Left ventricle myocardium superior (tissue), 1 donor: ENCODE results near the gene TUFM. TPM values are rescaled to one million over a fixed set of nuclear protein-coding genes. Genes with fewer than 3 reads are reported as not detected.
"Not testable (repeated sequence)": the region's sequence is repeated elsewhere in the genome, so short reads cannot be mapped to it uniquely, and the experiment has no call there.

ENCODE experiments used
- ATAC-seq: fragments of 200-7000 bp; cut with Tn5 transposase; one replicate; pipeline ENCODE4 v1.9.1; 2020; ENCODE audit warnings: mild to moderate bottlenecking, moderate library complexity
- DNase-seq: peaks from one replicate; pipeline ENCODE4 v3.0.0-alpha.2; 2020
- intact Hi-C: fragments of 100-400 bp; cut with micrococcal nuclease; formaldehyde crosslinking; loops from one replicate; pipeline ENCODE4 v1.11.0; 2022
- total RNA-seq: library from RNA; stranded (reverse); fragmentation: NEBNext Ultra II Directional; extraction: Animal tissue kit (Norgen Biotek cat#: 25700); gene quantifications from one replicate; pipeline ENCODE4 v1.2.1, GENCODE V29; 2021
- donor health status: DM: no; HTN: yes; CAD: no; lungs with severe emphysema.

TUFM gene
- total RNA-seq, 1 donor from 2014 or later = 254 TPM

- DNase-seq (no peak), ATAC-seq (no peak)
- intact Hi-C loops = no loop called here
These were observed 31.0 kb upstream of the TUFM start for GRCh38 chr16:28876973-28877654.

GRCh38 chr16:28876019-28876659 is 30.0 kb upstream of the TUFM start:
- intact Hi-C loops = no loop called here
- ATAC-seq = no peak
- no peak for DNase-seq

- ATAC-seq = no peak
- DNase-seq = no peak
- intact Hi-C loops = no loop called here
These were observed 29.2 kb upstream of the TUFM start for GRCh38 chr16:28875134-28876018.

GRCh38 chr16:28874406-28874805 is 28.3 kb upstream of the TUFM start:
- ATAC-seq = no peak
- no peak for DNase-seq
- intact Hi-C loops = no loop called here

- intact Hi-C loops = no loop called here
- DNase-seq = no peak
- peak; percentile 39 for ATAC-seq
These were observed 27.5 kb upstream of the TUFM start for GRCh38 chr16:28873543-28874201.

- ATAC-seq (no peak), DNase-seq (no peak)
- intact Hi-C loops = no loop called here
These were observed 26.8 kb upstream of the TUFM start for GRCh38 chr16:28872952-28873351.

- ATAC-seq (no peak), DNase-seq (no peak)
- intact Hi-C loops = no loop called here
These were observed 23.1 kb upstream of the TUFM start for GRCh38 chr16:28869201-28869600.

GRCh38 chr16:28867646-28868045 is 21.5 kb upstream of the TUFM start:
- intact Hi-C loops, DNase-seq, ATAC-seq: not testable (repeated sequence)

GRCh38 chr16:28867241-28867640 is 21.1 kb upstream of the TUFM start:
- no peak for DNase-seq
- no peak for ATAC-seq
- intact Hi-C loops = no loop called here

- no peak for DNase-seq
- intact Hi-C loops = no loop called here
- ATAC-seq = no peak
These were observed 20.3 kb upstream of the TUFM start for GRCh38 chr16:28866454-28866804.

- DNase-seq (no peak), ATAC-seq (no peak)
- intact Hi-C loops = no loop called here
These were observed 19.7 kb upstream of the TUFM start for GRCh38 chr16:28865722-28866453.

- ATAC-seq = no peak
- no peak for DNase-seq
- intact Hi-C loops = no loop called here
These were observed 19.0 kb upstream of the TUFM start for GRCh38 chr16:28865001-28865688.

GRCh38 chr16:28863929-28864793 is 18.0 kb upstream of the TUFM start:
- ATAC-seq = peak; percentile 6
- intact Hi-C loops = no loop called here
- peak; percentile 49 for DNase-seq

GRCh38 chr16:28859326-28859725 is 13.2 kb upstream of the TUFM start:
- no peak for ATAC-seq
- intact Hi-C loops = no loop called here
- DNase-seq = peak; percentile 9

GRCh38 chr16:28858421-28858820 is 12.3 kb upstream of the TUFM start:
- DNase-seq (peak; percentile 8), ATAC-seq (no peak)
- intact Hi-C loops = no loop called here

- DNase-seq = no peak
- intact Hi-C loops = no loop called here
- ATAC-seq = peak; percentile 22
These were observed 755 bp upstream of the TUFM start for GRCh38 chr16:28846933-28847273.

GRCh38 chr16:28845761-28846079 is 428 bp downstream of the TUFM start:
- no peak for DNase-seq
- intact Hi-C loops = no loop called here
- ATAC-seq = no peak

GRCh38 chr16:28845293-28845692 is 855 bp downstream of the TUFM start:
- intact Hi-C loops = no loop called here
- ATAC-seq (no peak), DNase-seq (no peak)
